K562 (cell line): ENCODE data around the gene CEP85L.

Experiments used
- MAFK ChIP-seq: IDR thresholded peaks from 2 replicates; pipeline ENCODE4 v1.6.1; 2011; ENCODE audit warnings: low read length, improper control_type of control experiment
- MTA1 ChIP-seq: fragments of 450-650 bp; IDR thresholded peaks from 2 replicates; pipeline ENCODE4 v1.6.1; 2017; ENCODE audit warnings: borderline replicate concordance
- NONO ChIP-seq, 2 experiments: fragments of 200-400 bp in 1 of 2; fragments of 450-650 bp in 1 of 2; formaldehyde crosslinking in 1 of 2; IDR thresholded peaks; 2 replicates each; pipeline ENCODE4 v1.6.1; 2017; ENCODE audit warnings: low read depth in 2 of 2, mild to moderate bottlenecking in 2 of 2, moderate library complexity in 2 of 2, low read length in 1 of 2
- POLR2AphosphoS5 ChIP-seq: IDR thresholded peaks from 2 replicates; pipeline ENCODE4 v1.6.1; 2011; ENCODE audit warnings: mild to moderate bottlenecking, low read depth, low read length, moderate library complexity; ENCODE audit not compliant: control insufficient read depth, insufficient read depth
- RBBP5 ChIP-seq: fragments of 200-600 bp; sonication (generic); IDR thresholded peaks from 2 replicates; pipeline ENCODE4 v1.6.1; 2012; ENCODE audit warnings: borderline replicate concordance, mild to moderate bottlenecking, low read length, control low read depth, inconsistent platforms; ENCODE audit not compliant: insufficient read depth, poor library complexity, severe bottlenecking
- TF ChIP-seq, protein P1 (sequence below): fragments of 150-350 bp; conservative IDR thresholded peaks from 2 replicates; pipeline ENCODE4 v1.6.1; 2014; ENCODE audit warnings: low read length

DNA sequence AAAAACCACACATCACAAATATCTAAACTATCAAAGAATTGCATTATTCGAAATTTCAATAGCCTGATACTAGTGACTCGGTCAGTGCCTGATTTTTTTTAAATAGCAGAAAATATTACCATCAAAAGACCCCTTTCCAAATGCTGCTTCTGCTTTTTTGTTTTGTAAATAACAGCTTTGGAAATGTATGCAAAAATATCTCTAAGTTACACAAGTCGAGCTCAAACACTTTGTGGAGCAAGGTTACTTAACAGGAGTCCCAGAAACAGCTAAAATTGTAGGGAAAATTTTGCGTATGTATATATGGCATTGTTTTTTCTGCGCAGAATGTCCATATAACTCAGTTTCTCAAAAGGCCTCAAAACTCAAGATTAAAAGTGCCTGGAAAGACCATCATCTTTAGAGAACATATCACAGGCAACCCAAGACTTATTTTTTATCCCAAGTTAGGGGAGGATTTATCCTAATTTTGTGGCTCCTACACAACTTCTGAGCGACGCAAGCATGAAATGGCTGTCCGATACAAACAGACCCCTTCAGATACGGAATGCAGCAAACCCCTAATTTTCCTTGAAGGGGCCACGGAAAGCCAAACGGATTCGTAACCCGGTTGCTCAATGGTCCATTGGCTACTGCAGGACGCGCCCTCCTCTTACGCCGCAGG lies 1.3 kb downstream of the CEP85L start:
- TF ChIP-seq MAFK, result no peak
- no peak for TF ChIP-seq RBBP5
- TF ChIP-seq, protein P1, sequence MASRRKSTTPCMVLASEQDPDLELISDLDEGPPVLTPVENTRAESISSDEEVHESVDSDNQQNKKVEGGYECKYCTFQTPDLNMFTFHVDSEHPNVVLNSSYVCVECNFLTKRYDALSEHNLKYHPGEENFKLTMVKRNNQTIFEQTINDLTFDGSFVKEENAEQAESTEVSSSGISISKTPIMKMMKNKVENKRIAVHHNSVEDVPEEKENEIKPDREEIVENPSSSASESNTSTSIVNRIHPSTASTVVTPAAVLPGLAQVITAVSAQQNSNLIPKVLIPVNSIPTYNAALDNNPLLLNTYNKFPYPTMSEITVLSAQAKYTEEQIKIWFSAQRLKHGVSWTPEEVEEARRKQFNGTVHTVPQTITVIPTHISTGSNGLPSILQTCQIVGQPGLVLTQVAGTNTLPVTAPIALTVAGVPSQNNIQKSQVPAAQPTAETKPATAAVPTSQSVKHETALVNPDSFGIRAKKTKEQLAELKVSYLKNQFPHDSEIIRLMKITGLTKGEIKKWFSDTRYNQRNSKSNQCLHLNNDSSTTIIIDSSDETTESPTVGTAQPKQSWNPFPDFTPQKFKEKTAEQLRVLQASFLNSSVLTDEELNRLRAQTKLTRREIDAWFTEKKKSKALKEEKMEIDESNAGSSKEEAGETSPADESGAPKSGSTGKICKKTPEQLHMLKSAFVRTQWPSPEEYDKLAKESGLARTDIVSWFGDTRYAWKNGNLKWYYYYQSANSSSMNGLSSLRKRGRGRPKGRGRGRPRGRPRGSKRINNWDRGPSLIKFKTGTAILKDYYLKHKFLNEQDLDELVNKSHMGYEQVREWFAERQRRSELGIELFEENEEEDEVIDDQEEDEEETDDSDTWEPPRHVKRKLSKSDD, result no peak
- TF ChIP-seq NONO (IDR thresholded peaks at IDR 0.05; ENCODE audit: low read depth in 2 of 2, low read length in 1 of 2), result no peak
- TF ChIP-seq MTA1, result no peak
- no peak for TF ChIP-seq POLR2AphosphoS5
